AG09319 (cell line): ENCODE measurements around the gene RNASEH2B.

Experiments
- DNase-seq: peaks from one replicate; pipeline ENCODE4 v3.0.0-alpha.2; 2010; ENCODE audit warnings: low read depth; ENCODE audit errors: extremely low read depth
- TF ChIP-seq, protein P1 (sequence below): IDR thresholded peaks from 2 replicates; pipeline ENCODE4 v1.5.1; 2011; ENCODE audit warnings: low read depth, mild to moderate bottlenecking, inconsistent platforms, low read length, moderate library complexity

The RNASEH2B gene

DNA sequence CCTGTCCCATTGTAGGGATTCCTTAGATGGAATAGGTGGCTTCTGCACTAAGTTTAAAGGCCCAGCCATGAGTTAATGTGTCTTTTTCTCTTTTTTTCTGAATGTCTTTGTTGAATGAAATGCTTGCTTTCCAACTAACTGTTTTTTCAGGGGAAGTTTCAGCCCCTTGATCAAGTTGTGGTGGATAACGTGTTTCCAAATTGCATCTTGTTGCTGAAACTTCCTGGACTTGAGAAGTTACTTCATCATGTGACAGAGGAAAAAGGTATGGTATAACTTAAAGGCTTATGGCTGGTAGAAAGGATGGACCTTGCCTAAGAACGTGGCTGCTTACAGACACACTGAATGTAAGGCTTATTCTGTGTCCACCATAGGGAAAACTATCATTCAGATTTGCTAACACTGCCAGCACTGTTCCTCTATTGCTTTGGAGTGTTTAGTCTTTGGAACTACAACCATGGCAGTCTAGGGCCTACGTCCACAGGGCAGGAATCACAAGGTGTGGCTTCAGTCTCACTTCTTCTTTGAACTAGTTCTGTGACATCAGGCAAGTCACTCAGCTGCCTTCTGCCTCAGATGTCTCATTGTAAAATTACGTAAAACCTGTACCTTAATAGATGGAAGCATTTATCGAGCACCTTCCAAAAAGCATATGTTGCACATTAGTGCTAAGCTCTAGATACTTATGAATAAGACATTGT is 25.3 kb downstream of the RNASEH2B start:
- TF ChIP-seq, protein P1, sequence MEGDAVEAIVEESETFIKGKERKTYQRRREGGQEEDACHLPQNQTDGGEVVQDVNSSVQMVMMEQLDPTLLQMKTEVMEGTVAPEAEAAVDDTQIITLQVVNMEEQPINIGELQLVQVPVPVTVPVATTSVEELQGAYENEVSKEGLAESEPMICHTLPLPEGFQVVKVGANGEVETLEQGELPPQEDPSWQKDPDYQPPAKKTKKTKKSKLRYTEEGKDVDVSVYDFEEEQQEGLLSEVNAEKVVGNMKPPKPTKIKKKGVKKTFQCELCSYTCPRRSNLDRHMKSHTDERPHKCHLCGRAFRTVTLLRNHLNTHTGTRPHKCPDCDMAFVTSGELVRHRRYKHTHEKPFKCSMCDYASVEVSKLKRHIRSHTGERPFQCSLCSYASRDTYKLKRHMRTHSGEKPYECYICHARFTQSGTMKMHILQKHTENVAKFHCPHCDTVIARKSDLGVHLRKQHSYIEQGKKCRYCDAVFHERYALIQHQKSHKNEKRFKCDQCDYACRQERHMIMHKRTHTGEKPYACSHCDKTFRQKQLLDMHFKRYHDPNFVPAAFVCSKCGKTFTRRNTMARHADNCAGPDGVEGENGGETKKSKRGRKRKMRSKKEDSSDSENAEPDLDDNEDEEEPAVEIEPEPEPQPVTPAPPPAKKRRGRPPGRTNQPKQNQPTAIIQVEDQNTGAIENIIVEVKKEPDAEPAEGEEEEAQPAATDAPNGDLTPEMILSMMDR = no peak
- DNase-seq = no peak

DNA sequence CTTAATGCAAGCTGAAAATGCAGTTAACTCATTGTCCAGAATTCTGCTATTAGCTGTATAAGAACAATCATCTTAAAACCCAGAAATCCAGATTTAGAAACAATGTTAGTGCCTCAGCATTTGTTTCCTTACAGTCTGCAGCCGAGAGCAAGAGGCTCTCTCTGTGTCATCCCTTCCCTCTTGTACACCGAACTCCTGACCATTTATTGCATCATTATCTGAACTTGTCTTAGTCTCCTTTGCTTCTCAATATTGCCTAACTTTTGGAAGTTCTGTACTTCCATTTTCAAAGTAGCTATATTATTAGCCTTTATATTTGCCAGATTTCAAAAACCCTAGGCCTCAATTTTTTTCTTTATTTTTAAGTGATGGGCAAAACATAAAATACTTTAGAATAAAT is 27.1 kb downstream of the RNASEH2B start:
- no peak for DNase-seq
- TF ChIP-seq, protein P1 = no peak

DNA sequence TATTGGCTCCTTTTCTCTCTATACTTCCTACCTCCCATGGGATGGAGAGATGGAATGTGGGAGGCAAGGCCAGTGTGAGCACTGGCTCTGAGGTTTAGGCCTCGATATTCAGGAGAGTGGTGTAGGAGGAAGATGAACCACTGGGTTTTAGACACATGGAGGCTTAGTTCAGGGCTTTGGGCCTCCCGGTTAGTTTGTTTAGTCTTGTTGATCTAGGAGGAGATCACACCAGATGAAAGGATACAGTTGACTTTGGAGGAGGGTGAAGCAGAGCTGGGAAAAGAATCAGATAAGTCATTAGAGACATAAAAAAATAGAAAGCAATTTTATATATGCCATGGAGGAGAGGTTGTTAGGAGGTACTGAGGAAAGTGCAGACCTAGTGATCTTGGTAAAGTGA is 30.9 kb downstream of the RNASEH2B start:
- DNase-seq = no peak
- TF ChIP-seq, protein P1 = no peak

DNA sequence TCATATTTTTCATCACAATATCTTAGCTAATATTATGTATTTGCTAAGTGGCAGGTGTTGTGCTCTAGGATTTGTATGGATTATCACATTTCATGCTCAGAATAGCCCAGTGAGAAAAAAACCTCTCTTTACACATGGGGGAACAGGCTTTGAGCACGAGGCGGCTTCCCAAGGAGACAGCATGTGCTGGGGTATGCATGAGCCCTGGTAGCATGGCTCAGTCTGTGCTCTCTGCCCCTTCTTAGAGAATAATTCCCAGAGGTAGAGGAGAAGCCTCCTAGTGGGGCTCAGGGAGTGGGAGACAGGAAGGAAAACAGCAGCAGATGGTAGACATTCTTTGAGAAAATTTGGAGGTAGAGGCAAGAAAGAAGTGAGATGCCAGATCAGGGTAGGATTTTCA is 31.6 kb downstream of the RNASEH2B start:
- DNase-seq = no peak
- TF ChIP-seq, protein P1 = no peak

DNA sequence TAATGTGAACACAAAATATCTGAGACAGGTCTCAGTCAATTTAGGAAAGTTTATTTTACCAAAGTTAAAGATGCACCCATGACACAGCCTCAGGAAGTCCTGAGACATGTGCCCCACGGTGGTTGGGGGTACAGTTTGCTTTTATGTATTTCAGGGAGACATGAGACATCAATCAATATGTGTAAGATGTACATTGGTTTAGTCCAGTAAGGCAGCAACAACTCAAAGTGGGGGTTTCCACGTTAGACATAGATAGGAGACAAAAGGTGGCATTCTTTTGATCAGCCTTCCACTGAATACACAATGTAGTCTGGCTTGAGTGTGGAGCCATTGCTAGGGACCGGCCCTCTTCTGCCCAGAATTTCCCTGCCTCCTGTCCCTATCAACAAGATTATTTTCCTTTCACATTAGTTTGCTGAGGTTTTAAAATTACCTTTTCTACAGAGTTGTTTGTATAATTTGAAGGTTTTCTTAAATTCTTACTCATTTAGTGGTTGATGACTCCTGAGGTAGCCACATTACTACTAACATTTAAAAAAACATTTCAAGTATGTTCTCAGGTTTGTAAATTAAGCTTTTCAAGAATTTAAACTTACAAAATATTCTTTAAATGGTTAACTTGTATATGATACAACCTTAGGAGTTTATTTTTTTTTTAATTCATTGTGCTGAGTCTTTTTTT is 33.2 kb downstream of the RNASEH2B start:
- DNase-seq = no peak

DNA sequence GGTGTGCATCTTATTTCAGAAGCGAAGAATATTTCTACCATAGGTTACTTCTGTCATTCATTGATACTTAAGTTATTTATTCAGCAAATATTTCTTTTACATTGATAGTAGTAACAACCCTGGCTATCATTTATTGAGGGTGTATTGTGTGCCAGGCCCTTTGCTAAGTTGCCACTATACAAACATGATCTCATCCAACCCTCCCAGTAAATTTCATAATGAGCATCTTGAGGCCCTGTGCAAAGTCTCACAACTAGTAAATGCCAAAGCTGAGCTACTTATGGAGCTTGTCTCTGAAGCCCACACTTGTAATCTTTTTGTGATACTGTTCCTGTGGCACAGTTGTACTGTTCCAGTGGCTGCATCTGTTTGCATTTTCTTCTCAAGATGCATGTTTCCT is 36.1 kb downstream of the RNASEH2B start:
- TF ChIP-seq, protein P1 = no peak
- DNase-seq = no peak

More for the DNA sequence above, 33.2 kb downstream of the RNASEH2B start:
- TF ChIP-seq, protein P1 = no peak

DNA sequence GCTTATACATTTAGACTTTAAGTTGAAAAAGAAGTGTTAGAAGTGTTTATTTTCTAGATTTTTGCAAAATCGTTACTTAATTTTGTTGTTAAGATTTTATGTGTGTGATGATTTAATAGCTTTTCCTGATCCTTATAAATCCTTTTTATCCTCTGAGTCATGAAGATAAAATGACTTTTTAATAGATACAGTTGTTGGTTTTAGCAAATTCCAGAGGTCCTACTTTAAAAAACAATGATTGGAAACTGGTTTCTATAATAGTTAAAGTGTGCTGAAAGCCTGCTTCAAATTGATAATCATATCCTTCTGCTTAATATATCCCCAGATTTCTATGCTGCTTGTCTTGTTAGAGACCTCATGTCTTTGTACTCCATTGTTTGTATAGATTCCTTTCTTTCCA is 39.0 kb downstream of the RNASEH2B start:
- DNase-seq = no peak

More for the DNA sequence above, 39.0 kb downstream of the RNASEH2B start:
- TF ChIP-seq, protein P1 = no peak
